ENCODE measurements around the gene PEX3.

The PEX3 gene

DNA sequence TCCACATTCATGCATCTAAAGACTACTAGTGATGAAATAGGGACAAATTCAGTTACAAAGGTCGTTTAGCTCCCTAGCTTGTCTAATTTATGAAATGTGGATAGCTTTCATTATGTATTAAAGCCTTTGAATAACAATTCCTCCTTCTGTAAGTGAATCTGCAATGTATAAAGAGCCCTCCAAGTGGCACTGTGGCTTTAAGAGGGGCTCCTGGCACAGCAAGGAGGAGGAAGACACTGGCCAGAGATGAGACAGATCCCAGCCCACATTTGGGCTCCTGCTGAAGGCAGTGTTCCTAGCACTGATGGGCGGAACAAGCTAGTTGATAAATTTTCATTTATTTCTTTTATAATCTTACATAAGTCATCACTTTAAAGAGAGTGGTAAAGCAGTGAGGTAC is 78.5 kb downstream of the PEX3 start:
- Histone ChIP-seq H3K27ac (replicated peaks; ENCODE audit: low read length) (no peak overlapping the region), H2BK120ac (ENCODE audit: low read depth, low read length) (no peak overlapping the region), H2BK12ac (ENCODE audit: low read length) (no peak overlapping the region), H3K4me2 (ENCODE audit: insufficient read depth, low read length, poor library complexity, severe bottlenecking) (no peak overlapping the region), H4K8ac (ENCODE audit: low read depth, low read length) (no peak overlapping the region), H3K9ac (ENCODE audit: low read depth, low read length, poor library complexity) (no peak overlapping the region), H3K4me3 (ENCODE audit: low read length in 2 of 2) (no peak overlapping the region), H3K36me3 (replicated peaks in 1 of 2; ENCODE audit: control insufficient read depth in 2 of 2, insufficient read depth in 2 of 2, low read length in 2 of 2) (no peaks in the 10 kb centered on the region), H3K79me1 (ENCODE audit: low read depth, low read length) (no peaks in the 10 kb centered on the region), H2AFZ (ENCODE audit: low read length) (no peak overlapping the region), H3K27me3 (ENCODE audit: control insufficient read depth in 3 of 3, insufficient read depth in 3 of 3, low read depth in 1 of 3, low read length in 3 of 3) (no peaks in the 10 kb centered on the region), H4K91ac (ENCODE audit: low read depth, low read length, poor library complexity) (no peak overlapping the region), H2BK15ac (ENCODE audit: low read length) (no peak overlapping the region), H3K14ac (ENCODE audit: low read length) (no peak overlapping the region), H3K9me3 (replicated peaks in 1 of 2; ENCODE audit: control insufficient read depth in 2 of 2, insufficient read depth in 1 of 2, low read depth in 1 of 2, low read length in 2 of 2) (peaks cover 0 to 2% of the 10 kb centered on the region in 2 donors), H2AK5ac (ENCODE audit: low read depth, low read length) (no peak overlapping the region), H2BK5ac (ENCODE audit: low read length) (no peak overlapping the region), H3K4me1 (ENCODE audit: control insufficient read depth in 2 of 2, insufficient read depth in 1 of 2, low read depth in 1 of 2, low read length in 2 of 2) (peaks cover 2 to 6% of the 10 kb centered on the region in 2 donors), H3K23ac (ENCODE audit: low read depth, low read length, poor library complexity) (no peak overlapping the region), H3K4ac (ENCODE audit: low read length) (no peak overlapping the region), H3K18ac (ENCODE audit: low read length) (no peak overlapping the region)
- no CpG with 5 or more reads among the region's 2 CpGs for WGBS, 2 donors (ENCODE audit: extremely low coverage in 2 of 2, insufficient read length in 2 of 2, insufficient replicate concordance in 1 of 2)
- DNase-seq (ENCODE audit: low spot score), result no peak

DNA sequence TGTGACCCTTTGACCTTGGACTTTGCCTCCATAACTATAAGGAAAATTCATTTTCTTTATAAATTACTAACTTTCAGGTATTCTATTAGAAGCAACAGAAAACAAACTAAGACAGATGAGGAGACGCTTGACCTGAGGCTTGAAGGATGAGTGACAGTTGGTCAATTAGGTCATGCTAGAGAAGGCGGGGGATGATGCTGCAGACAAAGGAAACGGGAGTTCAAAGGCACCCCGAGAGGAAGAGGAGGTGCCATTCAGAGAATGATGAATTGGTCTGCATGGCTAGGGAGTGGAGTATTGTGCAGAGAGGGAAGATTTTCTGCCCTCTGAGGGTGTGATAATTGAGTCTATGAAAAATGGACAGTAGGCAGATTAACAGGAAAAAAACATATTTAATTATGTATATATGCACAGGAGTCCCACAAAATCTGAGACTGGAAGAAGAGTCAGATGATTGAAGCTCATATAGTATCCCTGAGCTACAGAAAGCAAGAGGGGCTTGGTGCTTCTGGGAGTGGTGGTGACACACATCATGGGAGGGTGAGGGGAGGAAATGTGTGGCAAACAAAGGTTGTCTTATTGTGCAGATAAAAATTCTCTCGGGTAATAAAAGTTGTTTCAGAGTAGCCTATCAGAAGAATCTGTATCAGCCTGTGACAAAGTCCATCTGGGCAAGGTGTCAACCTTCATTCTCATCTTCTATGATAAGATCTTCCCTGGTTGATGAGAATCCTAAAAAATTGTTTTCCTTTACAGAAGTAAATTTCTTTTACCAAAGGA is 81.3 kb downstream of the PEX3 start:
- H2AK5ac ChIP-seq (ENCODE audit: low read depth, low read length), result no peak overlapping the region
- no peak overlapping the region for H3K9ac ChIP-seq (ENCODE audit: low read depth, low read length, poor library complexity)
- peaks cover 0 to 2% of the 10 kb centered on the region in 2 donors for H3K9me3 ChIP-seq (replicated peaks in 1 of 2; ENCODE audit: control insufficient read depth in 2 of 2, insufficient read depth in 1 of 2, low read depth in 1 of 2, low read length in 2 of 2)
- no peak overlapping the region for H3K14ac ChIP-seq (ENCODE audit: low read length)
- peaks cover 2 to 6% of the 10 kb centered on the region in 2 donors for H3K4me1 ChIP-seq (ENCODE audit: control insufficient read depth in 2 of 2, insufficient read depth in 1 of 2, low read depth in 1 of 2, low read length in 2 of 2)
- no peak overlapping the region for H2AFZ ChIP-seq (ENCODE audit: low read length)
- H3K4me2 ChIP-seq (ENCODE audit: insufficient read depth, low read length, poor library complexity, severe bottlenecking), result no peak overlapping the region
- H4K8ac ChIP-seq (ENCODE audit: low read depth, low read length), result no peak overlapping the region
- no peak overlapping the region for H4K91ac ChIP-seq (ENCODE audit: low read depth, low read length, poor library complexity)
- no peak overlapping the region for H3K4me3 ChIP-seq (ENCODE audit: low read length in 2 of 2)
- H2BK5ac ChIP-seq (ENCODE audit: low read length), result no peak overlapping the region
- no peak for DNase-seq (ENCODE audit: low spot score)
- no peak overlapping the region for H3K23ac ChIP-seq (ENCODE audit: low read depth, low read length, poor library complexity)
- H2BK12ac ChIP-seq (ENCODE audit: low read length), result no peak overlapping the region
- H2BK120ac ChIP-seq (ENCODE audit: low read depth, low read length), result no peak overlapping the region
- no peak overlapping the region for H3K27ac ChIP-seq (replicated peaks; ENCODE audit: low read length)
- peaks cover 0 to 4% (median 0%) of the 10 kb centered on the region in 3 experiments for H3K27me3 ChIP-seq (ENCODE audit: control insufficient read depth in 3 of 3, insufficient read depth in 3 of 3, low read depth in 1 of 3, low read length in 3 of 3)
- H3K18ac ChIP-seq (ENCODE audit: low read length), result no peak overlapping the region
- H3K4ac ChIP-seq (ENCODE audit: low read length), result no peak overlapping the region
- H3K79me1 ChIP-seq (ENCODE audit: low read depth, low read length), result no peaks in the 10 kb centered on the region
- H3K36me3 ChIP-seq (replicated peaks in 1 of 2; ENCODE audit: control insufficient read depth in 2 of 2, insufficient read depth in 2 of 2, low read length in 2 of 2), result no peaks in the 10 kb centered on the region
- no peak overlapping the region for H2BK15ac ChIP-seq (ENCODE audit: low read length)
- no CpG with 5 or more reads among the region's 5 CpGs for WGBS, 2 donors (ENCODE audit: extremely low coverage in 2 of 2, insufficient read length in 2 of 2, insufficient replicate concordance in 1 of 2)

GRCh38 chr6:143535189-143535614 is 84.6 kb downstream of the PEX3 start:
- Histone ChIP-seq H3K4ac (ENCODE audit: low read length) (no peak overlapping the region), H2BK5ac (ENCODE audit: low read length) (no peak overlapping the region), H3K79me1 (ENCODE audit: low read depth, low read length) (no peaks in the 10 kb centered on the region), H3K9ac (ENCODE audit: low read depth, low read length, poor library complexity) (no peak overlapping the region), H3K14ac (ENCODE audit: low read length) (no peak overlapping the region), H4K91ac (ENCODE audit: low read depth, low read length, poor library complexity) (no peak overlapping the region), H3K36me3 (replicated peaks in 1 of 2; ENCODE audit: control insufficient read depth in 2 of 2, insufficient read depth in 2 of 2, low read length in 2 of 2) (no peaks in the 10 kb centered on the region), H3K4me3 (ENCODE audit: low read length in 2 of 2) (no peak overlapping the region), H4K8ac (ENCODE audit: low read depth, low read length) (no peak overlapping the region), H2AFZ (ENCODE audit: low read length) (no peak overlapping the region), H2BK120ac (ENCODE audit: low read depth, low read length) (no peak overlapping the region), H3K23ac (ENCODE audit: low read depth, low read length, poor library complexity) (no peak overlapping the region), H2BK15ac (ENCODE audit: low read length) (no peak overlapping the region), H3K9me3 (replicated peaks in 1 of 2; ENCODE audit: control insufficient read depth in 2 of 2, insufficient read depth in 1 of 2, low read depth in 1 of 2, low read length in 2 of 2) (peaks cover 0 to 2% of the 10 kb centered on the region in 2 donors), H3K4me2 (ENCODE audit: insufficient read depth, low read length, poor library complexity, severe bottlenecking) (no peak overlapping the region), H3K4me1 (ENCODE audit: control insufficient read depth in 2 of 2, insufficient read depth in 1 of 2, low read depth in 1 of 2, low read length in 2 of 2) (peaks cover 4% of the 10 kb centered on the region in 2 donors), H3K27ac (replicated peaks; ENCODE audit: low read length) (no peak overlapping the region), H3K27me3 (ENCODE audit: control insufficient read depth in 3 of 3, insufficient read depth in 3 of 3, low read depth in 1 of 3, low read length in 3 of 3) (peaks cover 0 to 13% (median 0%) of the 10 kb centered on the region in 3 experiments), H2AK5ac (ENCODE audit: low read depth, low read length) (no peak overlapping the region), H2BK12ac (ENCODE audit: low read length) (no peak overlapping the region), H3K18ac (ENCODE audit: low read length) (no peak overlapping the region)
- no CpG with 5 or more reads among the region's 5 CpGs for WGBS, 2 donors (ENCODE audit: extremely low coverage in 2 of 2, insufficient read length in 2 of 2, insufficient replicate concordance in 1 of 2)
- no peak for DNase-seq (ENCODE audit: low spot score)

DNA sequence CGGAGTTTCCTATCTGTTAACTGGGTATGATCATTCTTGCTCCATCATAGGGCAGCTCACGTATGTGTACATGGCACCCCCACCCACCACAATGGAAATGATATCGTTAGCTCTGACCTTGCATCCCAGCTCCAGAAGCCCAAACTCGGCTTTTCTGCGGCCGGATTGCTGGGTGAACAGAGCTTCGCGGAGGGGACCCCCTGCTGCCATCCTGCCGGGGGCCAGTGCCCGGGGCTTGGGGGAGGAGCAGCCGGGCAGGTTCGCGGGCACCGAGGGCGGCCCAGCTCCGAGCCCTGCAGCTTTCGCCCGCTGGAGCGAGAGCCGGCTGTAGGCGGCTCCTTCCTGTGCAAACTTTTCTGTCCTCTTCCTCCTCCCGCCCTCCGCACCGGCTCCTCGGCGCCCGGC is 85.9 kb downstream of the PEX3 start:
- H2AK5ac ChIP-seq (ENCODE audit: low read depth, low read length), result no peak overlapping the region
- H3K27me3 ChIP-seq (ENCODE audit: control insufficient read depth in 3 of 3, insufficient read depth in 3 of 3, low read depth in 1 of 3, low read length in 3 of 3), result peaks cover 0 to 13% (median 0%) of the 10 kb centered on the region in 3 experiments
- peak overlapping the region; percentile 82 for H3K14ac ChIP-seq (ENCODE audit: low read length)
- H3K9me3 ChIP-seq (replicated peaks in 1 of 2; ENCODE audit: control insufficient read depth in 2 of 2, insufficient read depth in 1 of 2, low read depth in 1 of 2, low read length in 2 of 2), result peaks cover 0 to 5% of the 10 kb centered on the region in 2 donors
- H3K4me1 ChIP-seq (ENCODE audit: control insufficient read depth in 2 of 2, insufficient read depth in 1 of 2, low read depth in 1 of 2, low read length in 2 of 2), result peaks cover 4% of the 10 kb centered on the region in 2 donors
- no peak overlapping the region for H2BK5ac ChIP-seq (ENCODE audit: low read length)
- H3K9ac ChIP-seq (ENCODE audit: low read depth, low read length, poor library complexity), result peak overlapping the region; percentile 25
- H2BK15ac ChIP-seq (ENCODE audit: low read length), result peak overlapping the region; percentile 42
- no peak overlapping the region for H3K27ac ChIP-seq (replicated peaks; ENCODE audit: low read length)
- H3K4ac ChIP-seq (ENCODE audit: low read length), result no peak overlapping the region
- H2BK120ac ChIP-seq (ENCODE audit: low read depth, low read length), result no peak overlapping the region
- H4K91ac ChIP-seq (ENCODE audit: low read depth, low read length, poor library complexity), result no peak overlapping the region
- peak; percentile 33 for DNase-seq (ENCODE audit: low spot score)
- peak overlapping the region; percentile 69 for H3K4me2 ChIP-seq (ENCODE audit: insufficient read depth, low read length, poor library complexity, severe bottlenecking)
- H3K4me3 ChIP-seq (ENCODE audit: low read length in 2 of 2), result peak overlapping the region; percentile 67 to 81
- H2AFZ ChIP-seq (ENCODE audit: low read length), result peak overlapping the region; percentile 94
- H3K23ac ChIP-seq (ENCODE audit: low read depth, low read length, poor library complexity), result no peak overlapping the region
- H3K36me3 ChIP-seq (replicated peaks in 1 of 2; ENCODE audit: control insufficient read depth in 2 of 2, insufficient read depth in 2 of 2, low read length in 2 of 2), result no peaks in the 10 kb centered on the region
- WGBS, 2 donors (ENCODE audit: extremely low coverage in 2 of 2, insufficient read length in 2 of 2, insufficient replicate concordance in 1 of 2), result no CpG with 5 or more reads among the region's 27 CpGs
- H3K18ac ChIP-seq (ENCODE audit: low read length), result peak overlapping the region; percentile 82
- no peak overlapping the region for H2BK12ac ChIP-seq (ENCODE audit: low read length)
- H4K8ac ChIP-seq (ENCODE audit: low read depth, low read length), result no peak overlapping the region
- no peaks in the 10 kb centered on the region for H3K79me1 ChIP-seq (ENCODE audit: low read depth, low read length)

All from neuronal stem cell (in vitro differentiated cells).